Inferior parietal cortex (tissue), 1 donor: ENCODE results near the gene CRB1.

Experiments
- DNase-seq: peaks from one replicate; pipeline ENCODE4 v3.0.0-alpha.2; 2016; ENCODE audit errors: extremely low spot score

The CRB1 gene

DNA sequence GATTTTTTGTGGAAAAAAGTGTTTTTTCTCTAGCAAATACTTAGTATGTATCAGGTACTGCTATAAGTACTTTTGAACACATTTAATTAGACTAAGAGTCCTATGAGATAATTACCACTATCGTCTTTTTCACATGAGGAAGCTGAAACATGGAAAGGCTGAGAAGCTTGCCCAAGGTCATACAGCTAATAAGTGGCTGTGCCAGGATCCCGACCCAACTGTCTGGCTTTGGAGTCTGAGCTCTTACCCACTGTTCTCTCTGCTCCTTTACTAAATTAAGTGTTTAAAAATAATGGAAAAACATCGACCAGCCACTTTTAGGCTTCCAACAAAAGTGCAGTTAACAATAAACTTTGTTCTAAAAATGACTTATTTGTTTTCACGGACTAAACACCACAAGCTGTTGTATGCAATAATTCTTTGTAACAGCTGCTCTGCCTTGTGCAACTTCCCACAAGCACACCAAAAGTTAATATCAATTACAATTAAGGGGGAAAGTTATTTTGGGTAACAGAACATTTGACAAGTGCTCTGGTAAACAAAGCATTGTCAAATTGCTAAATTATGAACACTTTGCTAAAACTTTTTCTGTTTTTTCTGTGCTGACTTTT, 75.7 kb downstream of the CRB1 start:
- no peak for DNase-seq

DNA sequence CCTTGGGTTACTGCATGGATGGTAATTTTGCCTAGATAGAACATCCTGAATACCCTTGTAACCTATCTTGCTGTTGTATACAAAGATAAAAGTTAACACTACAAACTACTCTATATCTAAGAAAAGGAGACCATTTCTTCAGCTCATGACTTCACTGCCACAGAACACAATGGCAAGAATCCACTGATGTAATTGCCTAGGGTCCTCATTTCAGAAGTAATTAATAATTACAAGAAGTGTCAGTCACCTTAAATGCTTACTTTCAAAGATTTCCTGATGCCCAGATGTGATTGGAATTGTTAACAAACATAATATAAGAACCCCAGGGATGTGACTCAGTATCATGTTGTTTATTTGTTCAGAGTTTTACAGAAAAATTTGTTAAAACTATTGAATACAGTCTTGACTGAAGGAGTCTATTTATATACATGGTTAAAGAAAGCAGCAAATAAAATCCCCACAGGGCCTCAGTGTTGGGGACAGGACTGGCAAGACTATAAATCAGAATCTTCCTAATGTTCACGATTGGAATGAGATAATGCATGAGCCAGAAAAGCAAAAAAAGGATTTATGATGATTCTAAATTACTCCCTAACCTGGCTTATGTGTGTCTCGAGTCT, 83.9 kb downstream of the CRB1 start:
- DNase-seq = no peak

DNA sequence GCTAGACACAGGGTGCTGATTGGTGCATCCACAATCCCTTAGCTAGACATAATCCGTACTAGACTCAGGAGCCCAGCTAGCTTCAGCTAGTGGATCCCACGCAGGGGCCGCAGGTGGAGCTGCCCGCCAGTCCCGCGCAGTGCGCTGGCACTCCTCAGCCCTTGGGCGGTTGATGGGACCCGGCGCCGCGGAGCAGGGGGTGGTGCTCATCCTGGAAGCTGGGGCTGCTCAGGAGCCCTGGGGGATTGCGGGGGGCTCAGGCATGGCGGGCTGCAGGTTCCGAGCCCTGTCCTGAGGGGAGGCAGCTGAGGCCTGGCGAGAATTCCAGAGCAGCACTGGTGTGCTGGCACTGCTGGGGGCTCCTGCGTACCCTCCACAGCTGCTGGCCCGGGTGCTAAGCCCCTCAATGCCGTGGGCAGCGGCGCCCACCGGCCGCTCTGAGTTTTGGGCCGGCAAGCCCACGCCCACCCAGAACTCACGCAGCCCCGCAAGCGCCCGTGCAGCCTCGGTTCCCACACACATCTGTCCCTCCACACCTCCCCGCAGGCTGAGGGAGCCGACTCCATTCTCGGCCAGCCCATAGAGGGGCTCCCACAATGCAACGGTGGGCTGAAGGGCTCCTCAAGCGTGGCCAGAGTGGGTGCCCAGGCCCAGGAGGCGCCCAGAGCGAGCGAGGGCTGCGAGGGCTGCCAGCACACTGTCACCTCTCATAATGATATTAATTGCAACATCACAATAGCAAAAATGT, 87.4 kb downstream of the CRB1 start:
- no peak for DNase-seq

DNA sequence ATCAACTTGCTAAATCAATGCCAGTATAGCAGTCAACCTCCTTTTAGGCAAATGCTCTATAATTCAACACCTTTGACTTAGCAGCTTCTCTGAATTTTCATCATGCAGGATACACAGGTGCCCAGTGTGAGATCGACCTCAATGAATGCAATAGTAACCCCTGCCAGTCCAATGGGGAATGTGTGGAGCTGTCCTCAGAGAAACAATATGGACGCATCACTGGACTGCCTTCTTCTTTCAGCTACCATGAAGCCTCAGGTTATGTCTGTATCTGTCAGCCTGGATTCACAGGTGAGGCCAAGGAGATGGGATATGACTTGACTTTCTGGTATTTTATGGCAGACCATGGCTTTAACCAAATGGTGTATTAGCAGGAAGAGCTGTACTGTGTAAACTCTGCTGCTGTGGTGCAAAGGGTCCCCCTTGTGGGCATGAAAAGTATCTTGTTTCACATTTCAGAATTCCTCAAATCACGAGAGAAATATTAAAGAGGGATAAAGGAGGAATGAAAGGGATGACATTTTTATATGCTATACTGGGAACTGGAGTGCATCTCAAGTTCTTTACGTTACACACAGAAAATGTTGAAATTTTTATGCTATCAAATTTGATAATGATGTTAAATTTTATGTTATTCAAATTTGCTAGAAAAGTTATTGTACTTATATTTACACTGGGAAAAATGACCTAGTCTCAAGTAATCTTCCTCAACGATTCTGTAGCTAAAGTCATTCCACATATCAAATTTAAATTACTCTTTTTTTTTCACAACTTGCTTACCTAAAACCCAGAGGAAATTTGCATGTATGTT, 88.9 kb downstream of the CRB1 start:
- peak; percentile 52 for DNase-seq

DNA sequence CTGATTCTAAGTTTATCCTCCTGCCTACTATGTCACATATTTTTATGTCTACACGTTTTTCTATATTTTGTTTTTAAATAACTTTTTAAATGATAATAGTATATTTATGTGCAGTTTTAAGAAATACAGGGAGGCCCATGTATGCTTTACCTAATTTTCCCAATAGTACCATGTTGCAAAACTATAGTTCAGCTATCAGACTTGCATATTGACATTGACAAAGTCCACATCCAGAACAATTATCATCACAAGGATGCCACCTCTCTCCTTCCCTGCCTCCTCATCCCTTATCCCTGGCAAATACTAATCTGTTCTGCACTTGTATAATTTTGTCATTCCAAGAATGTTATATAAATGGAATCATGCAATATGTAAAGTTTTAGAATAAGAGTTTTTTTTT, 90.9 kb downstream of the CRB1 start:
- DNase-seq = no peak

DNA sequence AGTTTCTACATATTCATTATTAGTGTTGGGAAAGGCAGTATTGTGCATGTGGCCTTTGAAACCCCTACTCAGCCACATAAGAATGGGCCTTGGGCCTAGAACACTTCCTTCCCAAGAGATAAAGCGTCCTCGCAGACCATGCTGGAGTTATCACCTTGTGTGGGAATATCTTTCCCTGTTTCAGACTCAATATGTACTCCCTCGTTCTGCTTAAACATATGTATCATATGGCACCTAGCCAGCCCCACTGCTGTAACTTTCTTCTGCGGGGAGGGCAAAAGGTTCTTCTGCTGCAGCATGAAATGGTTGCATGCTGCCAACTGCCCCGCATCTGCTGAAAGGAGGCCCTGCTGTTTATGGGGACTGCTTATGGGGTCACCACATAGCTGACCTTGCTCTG, 92.0 kb downstream of the CRB1 start:
- DNase-seq = no peak

DNA sequence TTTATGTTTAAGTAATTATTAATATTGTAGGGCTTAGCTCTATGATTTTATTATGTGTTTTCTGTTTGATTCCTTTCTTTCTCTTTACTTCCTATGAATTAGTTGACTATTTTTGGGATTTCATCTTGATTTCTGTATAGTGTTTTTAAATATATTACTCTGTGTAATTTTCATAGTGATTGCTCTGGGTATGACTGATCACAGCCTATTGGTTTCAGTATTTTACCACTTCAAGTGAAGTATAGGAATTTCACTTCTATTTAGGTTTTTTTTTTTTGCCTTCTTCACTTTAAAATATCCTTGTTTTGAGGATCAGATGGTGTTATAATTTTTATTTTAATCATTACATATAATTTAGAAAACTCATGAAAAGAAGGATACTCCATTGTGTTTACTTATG, 94.8 kb downstream of the CRB1 start:
- no peak for DNase-seq

DNA sequence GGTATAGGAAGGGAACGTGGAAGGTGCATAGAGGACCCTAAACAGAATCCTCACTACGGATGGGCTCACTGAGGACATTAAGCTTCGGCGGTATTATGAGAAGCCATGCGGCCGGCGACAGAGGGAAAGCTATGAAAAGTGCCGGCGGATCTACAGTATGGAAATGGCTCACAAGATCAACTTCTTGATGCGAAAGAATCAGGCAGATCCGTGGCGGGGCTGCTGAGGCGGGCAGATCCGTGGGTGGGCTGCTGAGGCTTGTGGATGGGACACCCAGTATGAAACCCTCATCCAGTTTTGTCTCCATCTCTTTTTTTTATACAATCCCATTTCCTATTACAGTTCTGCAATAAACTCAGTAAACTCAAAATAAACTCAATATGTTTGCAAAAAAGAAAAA, 95.8 kb downstream of the CRB1 start:
- no peak for DNase-seq

DNA sequence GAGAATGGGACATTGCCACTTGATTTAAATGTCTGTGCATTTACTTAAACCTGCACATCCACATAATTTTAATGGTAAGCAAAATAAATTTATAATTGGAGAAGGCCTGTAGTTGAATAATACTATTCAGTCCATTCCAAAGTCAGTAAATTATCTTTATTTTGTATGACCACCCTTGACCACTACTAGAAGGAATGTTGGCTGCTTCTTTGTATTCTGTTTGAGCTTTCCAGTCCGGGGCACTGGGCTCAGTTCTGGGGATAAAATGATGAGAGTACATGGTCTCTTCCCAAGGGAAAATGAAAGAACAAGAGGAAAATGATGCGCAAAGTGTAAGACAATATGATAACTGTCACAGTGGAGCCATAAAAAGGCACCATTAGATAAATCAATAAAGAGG, 98.9 kb downstream of the CRB1 start:
- DNase-seq = no peak

DNA sequence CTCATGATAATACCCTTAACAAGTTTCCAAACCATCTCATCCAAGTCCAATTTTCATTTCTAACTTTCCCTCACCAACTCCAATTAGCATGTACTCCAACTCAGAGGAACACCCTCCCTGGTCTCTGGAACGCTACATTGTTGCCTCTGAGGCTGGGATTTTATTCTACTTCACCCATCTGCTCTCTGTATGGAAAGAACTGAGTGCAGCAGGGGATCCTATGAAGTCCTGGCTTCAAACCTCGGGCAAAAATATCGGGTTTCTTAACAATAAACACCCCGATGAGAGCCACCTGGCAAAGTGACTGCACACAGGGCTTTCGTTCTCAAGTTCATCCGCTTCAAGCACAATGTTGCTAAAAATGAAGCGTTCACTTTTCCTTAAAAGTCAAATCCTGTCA, 99.6 kb downstream of the CRB1 start:
- no peak for DNase-seq

DNA sequence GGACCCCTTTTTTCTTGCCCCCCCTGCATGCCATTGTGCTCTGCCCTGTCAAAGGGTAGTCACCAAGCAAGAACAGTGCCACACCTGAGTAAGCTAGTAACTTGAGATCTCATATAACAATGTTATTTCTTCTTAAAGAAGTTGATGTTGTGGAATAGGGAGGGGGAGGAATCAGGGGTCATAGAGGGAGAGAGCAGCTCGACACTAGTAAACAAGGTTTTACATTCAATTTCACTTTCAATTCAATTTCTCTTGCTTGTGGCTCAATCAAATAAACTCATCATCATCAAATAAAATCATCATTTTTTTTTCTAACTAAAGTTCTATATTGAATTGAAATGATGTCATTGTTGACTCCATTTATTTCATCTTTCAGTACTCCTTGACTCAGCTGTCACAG, 106.4 kb downstream of the CRB1 start:
- no peak for DNase-seq

DNA sequence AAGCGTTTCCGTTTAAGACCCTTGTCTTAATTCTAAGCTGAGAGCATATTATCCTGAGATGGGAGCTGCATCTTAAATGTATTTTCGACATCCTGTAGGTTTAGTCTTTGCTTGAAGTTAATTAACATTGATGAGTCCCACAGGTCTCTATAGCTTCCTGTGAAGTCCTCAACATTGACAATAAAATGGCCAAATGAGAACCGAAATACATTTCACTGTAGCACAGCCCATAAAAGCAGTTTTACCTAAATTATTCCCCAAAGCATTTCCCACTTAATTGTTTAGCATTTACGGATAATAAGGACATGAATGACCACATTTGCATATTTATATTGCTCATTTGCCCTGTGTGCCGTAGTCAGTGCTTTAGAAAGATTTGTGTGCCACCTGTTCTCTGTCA, 116.4 kb downstream of the CRB1 start:
- DNase-seq = no peak

DNA sequence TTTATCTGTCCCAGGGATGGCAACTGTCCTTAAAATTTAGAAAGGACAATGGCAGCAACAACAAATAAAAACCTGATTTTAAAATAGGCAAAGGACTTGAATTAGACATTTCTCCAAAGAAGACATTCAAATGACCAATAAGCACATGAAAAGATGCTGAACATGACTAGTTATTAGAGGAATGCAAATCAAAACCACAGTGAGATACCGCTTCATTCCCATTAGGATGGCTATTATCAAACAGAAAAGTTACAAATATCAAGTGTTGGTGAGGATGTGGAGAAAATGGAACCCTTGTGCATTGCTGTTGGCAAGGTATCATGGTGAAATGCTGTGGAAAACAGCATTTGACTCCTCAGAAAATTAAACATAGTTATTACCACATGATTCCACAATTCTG, 120.7 kb downstream of the CRB1 start:
- DNase-seq = no peak

DNA sequence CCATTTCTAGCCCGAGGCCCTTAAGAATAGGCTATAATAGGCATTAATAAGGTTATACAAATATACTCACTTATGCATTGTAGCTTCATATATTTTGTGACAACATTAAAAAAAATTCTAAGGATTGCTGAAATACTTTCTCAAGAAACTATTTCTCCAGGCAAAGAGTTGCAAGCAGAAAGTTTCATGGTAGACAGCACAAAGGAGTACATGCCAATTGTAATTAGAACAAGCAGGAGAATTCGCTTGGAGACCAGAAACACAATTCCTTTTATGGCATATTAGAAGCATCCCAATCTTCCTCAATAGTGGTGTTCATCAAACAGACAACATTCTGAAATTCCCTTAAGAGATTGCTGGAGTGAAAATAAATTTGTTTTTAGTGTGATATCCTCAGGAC, 122.8 kb downstream of the CRB1 start:
- no peak for DNase-seq

DNA sequence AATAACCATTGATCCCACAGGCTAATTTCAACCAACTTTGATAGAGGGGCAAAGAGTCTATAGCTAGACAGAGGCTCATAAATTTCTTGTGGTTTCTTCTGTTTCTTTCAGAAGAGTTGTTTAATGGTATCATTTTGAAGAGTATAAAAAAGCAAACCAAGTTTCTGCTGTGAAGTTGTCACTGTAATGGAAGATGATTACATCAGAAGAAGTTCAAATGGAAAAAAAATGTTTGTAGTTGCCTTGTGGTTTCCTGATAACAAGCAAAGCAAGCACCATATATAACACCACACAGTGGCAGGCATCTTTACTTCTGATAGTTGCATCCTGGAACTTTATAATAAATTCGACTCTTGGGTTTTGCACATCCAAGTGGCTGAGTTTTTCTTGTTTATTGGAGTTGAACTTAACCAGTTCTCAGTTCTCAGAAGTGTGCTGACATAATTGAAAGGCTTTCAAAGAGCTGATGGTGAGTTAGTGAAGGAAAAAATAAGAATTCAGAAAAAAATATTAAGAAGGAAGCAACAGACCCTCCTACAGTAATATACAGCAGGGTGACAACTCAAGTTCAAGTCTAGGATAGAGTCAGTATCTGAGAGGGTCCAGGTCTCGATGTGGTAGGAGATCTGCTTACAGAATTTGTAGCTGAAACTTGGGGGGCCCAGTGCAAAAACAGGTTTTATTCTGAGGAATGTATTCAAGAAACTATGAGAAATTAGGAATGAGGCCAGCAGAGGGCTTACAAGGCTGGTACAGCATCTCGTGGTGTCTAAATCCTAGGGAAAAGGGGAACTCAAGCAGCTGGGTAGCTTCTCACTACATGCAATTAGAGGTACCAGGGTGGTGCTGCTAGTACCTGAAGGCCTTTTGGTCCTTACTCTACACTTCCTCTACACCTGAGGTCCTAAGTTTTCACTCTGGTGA, 123.5 kb downstream of the CRB1 start:
- no peak for DNase-seq

DNA sequence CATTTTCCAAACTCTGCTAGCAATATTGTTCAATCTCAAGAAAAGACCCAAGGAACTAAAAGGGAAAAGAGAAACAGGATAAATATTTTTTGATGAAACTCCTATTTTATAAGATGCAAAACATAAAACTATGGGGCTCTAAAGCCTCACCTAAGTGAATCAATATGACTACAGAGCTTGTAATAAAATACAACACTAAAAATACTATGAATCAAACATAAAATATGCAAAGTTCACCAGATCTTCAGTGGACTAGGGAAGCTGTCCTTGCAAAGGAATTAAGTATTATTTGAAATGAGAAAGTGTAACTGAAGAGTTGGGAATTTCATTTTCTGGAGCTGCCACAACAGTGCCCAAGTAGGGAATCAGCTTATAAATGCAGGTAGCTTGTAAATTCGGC, 124.5 kb downstream of the CRB1 start:
- DNase-seq = no peak

DNA sequence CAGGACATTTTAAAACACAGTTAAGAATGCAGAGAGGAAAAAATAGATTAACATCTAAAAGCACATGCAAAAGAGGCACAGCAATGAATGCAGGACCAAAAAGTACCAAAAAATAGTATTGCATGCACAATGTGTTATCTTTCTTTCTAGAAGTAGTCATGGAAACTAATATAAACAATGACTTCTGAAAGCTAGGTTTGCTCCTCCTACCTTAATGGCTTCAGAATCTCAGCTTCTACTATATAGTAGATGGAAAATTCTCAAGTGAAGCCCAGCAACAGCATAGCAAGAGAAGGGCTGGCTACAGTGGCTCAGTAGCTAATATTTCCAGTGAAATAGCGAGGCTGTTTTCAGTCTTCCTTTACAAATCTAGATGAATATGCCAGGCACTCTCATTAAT, 125.1 kb downstream of the CRB1 start:
- no peak for DNase-seq

DNA sequence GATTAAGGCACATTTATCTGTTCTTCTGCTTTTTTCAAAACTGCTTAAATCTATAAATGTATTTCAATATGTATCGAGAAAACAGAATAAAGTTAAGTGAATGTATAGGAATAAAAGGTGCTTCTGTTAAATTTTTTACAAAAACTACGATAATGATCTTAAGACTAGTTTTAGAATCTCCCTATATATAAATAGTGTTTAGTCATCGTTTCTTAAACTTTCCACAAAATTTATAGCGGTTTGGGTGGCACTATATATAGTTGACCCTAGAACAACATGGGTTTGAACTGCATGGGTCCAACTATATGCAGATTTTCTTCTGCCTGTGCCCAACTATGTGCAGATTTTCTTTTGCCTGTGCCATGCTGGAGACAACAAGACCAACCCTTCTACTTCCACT, 125.7 kb downstream of the CRB1 start:
- no peak for DNase-seq

DNA sequence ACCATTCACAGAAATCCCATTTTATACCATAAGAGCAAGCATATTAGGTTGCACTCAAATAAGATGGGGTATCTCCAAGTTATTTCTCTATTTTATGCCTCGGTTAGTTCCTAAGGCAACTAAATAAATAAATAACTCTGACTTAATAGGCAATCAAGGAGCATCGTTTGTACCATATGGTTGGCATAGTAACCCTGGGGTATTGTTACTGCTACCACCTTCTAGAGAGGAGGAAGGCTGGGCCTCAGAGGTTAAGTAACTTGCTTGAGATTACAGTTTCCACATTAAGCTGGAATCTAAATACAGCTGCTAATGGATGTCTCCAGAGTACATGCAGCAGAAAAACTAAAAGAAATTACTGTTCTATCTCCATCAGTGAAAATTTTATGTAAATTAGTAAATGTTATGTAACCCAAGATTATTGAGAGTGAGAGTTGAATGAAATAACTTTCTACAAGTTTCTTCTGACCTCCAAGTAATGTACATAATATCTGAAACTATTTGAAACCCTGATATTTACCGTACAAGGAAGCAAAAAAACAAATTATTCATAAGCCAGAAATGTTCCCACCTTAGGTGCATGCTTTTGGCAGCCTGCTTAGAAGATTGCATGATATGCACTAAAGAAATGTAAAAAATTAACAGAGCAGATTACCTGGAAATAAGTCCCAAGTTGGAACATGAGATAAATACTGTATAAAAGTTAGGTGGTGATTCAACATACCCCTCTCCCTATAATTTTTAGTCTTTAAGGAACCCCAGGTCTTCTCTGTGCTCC, 127.0 kb downstream of the CRB1 start:
- DNase-seq = no peak

DNA sequence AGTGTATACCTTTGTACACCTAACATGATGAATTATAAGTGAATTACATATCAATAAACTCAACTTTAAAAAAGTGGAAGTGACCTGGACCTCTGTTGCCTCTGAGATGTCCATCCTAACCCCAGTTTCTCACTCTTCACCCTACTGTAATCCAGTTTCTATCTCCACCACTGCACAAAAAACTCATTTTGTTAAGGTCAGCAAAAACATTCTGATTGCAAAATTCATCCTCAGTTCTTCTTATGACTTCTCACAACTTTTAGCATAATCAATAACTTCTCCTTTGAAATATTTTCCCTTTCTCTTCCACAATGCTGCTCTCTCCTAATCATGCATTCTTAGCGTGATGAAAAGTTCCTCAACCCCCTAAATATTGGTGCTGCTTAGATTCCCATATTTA, 129.8 kb downstream of the CRB1 start:
- DNase-seq = no peak
